BE2C (cell line): Measurements from ENCODE around the gene BBOF1.

Experiments used
- DNase-seq: peaks from one replicate; pipeline ENCODE4 v3.0.0-alpha.2; 2020
- H3K27me3 ChIP-seq: fragments of 250-450 bp; sonication (Bioruptor Pico); 2 replicates; pipeline ENCODE4 v1.5.1; 2020; ENCODE audit warnings: mild to moderate bottlenecking
- H3K36me3 ChIP-seq: fragments of 250-450 bp; sonication (Bioruptor Pico); 2 replicates; pipeline ENCODE4 v1.5.1; 2020; ENCODE audit warnings: mild to moderate bottlenecking
- H3K4me1 ChIP-seq: fragments of 250-450 bp; sonication (Bioruptor Pico); 2 replicates; pipeline ENCODE4 v1.5.1; 2020
- H3K4me3 ChIP-seq: 2 replicates; pipeline ENCODE4 v1.5.1; 2011; ENCODE audit warnings: low read depth, low read length
- H3K9me3 ChIP-seq: fragments of 250-450 bp; sonication (Bioruptor Pico); 2 replicates; pipeline ENCODE4 v1.5.1; 2020
- TF ChIP-seq, protein P1 (sequence below): IDR thresholded peaks from 2 replicates; pipeline ENCODE4 v1.5.1; 2012; ENCODE audit warnings: mild to moderate bottlenecking, low read depth, low read length

BBOF1 gene

DNA sequence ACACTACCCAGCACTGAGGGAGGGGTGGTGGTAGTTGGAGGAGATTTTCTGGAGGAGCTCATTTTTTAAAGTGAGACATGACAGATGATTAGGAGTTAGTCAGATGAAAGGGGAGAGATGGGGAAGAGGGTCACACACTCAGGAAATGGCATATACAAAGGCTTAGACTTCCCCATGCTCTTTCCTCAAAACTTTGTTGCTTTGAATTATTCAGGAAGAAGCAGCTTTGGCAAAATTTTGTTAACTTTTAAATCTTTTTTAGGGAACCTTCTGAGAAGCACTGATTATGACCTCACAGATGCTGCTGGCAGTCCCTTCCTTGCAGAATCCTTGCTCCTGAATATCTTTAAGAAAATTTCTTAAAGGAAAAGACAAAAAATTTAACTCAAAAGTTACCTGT, 45.3 kb downstream of the BBOF1 start:
- no peak for DNase-seq
- Histone ChIP-seq H3K27me3 (no peaks in the 10 kb centered on the region), H3K36me3 (no peaks in the 10 kb centered on the region), H3K9me3 (no peaks in the 10 kb centered on the region), H3K4me3 (no peak overlapping the region), H3K4me1 (no peaks in the 10 kb centered on the region)
- TF ChIP-seq, protein P1, sequence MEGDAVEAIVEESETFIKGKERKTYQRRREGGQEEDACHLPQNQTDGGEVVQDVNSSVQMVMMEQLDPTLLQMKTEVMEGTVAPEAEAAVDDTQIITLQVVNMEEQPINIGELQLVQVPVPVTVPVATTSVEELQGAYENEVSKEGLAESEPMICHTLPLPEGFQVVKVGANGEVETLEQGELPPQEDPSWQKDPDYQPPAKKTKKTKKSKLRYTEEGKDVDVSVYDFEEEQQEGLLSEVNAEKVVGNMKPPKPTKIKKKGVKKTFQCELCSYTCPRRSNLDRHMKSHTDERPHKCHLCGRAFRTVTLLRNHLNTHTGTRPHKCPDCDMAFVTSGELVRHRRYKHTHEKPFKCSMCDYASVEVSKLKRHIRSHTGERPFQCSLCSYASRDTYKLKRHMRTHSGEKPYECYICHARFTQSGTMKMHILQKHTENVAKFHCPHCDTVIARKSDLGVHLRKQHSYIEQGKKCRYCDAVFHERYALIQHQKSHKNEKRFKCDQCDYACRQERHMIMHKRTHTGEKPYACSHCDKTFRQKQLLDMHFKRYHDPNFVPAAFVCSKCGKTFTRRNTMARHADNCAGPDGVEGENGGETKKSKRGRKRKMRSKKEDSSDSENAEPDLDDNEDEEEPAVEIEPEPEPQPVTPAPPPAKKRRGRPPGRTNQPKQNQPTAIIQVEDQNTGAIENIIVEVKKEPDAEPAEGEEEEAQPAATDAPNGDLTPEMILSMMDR, result no peak

DNA sequence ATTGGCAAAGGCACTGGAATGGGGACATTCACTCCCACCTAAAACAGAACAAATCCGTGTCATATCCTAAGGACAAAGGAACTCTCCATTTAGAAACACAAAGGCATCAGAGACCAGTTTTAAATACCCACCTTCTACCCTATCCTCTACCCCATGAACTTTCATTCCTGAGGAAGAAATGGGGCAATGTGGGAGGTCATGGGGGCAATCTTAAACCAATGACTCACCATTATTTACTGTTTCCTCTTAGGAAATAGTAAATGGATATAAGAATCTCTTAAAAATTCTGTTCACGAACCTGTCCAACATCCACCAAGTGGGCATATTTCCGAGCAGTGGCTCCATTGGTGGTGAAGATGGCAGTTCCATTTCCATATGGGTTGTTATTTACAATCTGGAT, 45.7 kb downstream of the BBOF1 start:
- Histone ChIP-seq H3K27me3 (no peaks in the 10 kb centered on the region), H3K9me3 (no peaks in the 10 kb centered on the region), H3K4me1 (no peaks in the 10 kb centered on the region), H3K4me3 (no peak overlapping the region), H3K36me3 (no peaks in the 10 kb centered on the region)
- DNase-seq, result no peak
- TF ChIP-seq, protein P1, result no peak

DNA sequence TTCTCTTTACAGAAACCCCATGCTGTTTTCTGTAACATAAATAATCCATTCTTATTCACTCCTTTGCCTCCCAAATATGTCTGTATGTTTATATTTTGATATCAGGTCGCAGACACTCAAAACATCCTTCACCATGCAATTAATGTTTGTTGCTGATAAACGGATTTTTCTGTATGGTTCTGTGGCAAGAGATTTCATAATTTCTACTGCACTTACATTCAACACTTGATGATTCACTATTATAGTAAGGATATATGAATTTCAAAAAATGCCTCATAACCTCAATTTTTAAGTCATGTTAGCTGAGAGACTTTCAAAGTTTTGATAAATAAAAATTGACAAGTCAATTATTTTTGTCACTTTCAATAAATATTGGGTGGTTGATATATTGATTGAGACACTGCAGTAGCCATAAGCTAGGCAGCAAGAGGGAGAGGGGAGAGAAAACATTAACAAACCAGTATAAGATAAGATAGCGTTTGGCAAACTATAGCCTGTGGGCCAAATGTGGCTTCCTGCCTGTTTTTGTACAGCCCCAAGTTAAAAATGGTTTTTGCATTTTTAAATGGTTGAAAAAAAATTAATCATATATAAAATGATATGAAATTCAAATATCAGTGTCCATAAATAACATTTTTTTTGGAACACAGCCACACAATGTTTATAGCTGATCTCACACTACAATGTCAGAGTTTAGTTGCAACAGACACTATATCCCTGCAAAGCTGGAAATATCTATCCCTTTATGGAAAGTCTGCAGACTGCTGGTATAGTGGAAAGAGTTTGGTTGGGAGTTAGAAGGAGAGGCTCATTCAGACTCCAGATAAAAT, 46.8 kb downstream of the BBOF1 start:
- Histone ChIP-seq H3K27me3 (no peaks in the 10 kb centered on the region), H3K9me3 (no peaks in the 10 kb centered on the region), H3K4me3 (no peak overlapping the region), H3K36me3 (no peaks in the 10 kb centered on the region), H3K4me1 (no peaks in the 10 kb centered on the region)
- DNase-seq, result no peak
- TF ChIP-seq, protein P1, result no peak

DNA sequence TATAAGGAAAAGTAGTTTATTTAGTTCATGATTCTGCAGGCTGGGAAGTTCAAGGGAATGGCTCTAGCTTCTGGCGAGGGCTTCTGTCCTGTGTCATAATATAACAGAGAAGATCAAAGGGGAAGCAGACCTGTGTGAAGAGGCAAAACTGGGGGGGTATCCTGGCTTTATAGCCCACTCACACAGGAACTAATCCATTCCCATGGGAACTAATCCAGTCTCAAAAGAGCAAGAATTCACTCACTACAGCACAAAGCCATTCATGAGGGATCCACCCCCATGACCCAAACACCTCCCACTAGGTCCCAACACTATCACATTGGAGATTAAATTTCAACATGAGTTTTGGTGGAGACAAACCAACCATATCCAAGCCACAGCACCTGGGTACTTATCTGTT, 58.3 kb downstream of the BBOF1 start:
- Histone ChIP-seq H3K36me3 (no peaks in the 10 kb centered on the region), H3K4me1 (no peaks in the 10 kb centered on the region), H3K9me3 (no peaks in the 10 kb centered on the region), H3K27me3 (peaks cover 4% of the 10 kb centered on the region; the same call in 1 of the 2 replicates), H3K4me3 (no peak overlapping the region)
- no peak for DNase-seq
- TF ChIP-seq, protein P1, result no peak

DNA sequence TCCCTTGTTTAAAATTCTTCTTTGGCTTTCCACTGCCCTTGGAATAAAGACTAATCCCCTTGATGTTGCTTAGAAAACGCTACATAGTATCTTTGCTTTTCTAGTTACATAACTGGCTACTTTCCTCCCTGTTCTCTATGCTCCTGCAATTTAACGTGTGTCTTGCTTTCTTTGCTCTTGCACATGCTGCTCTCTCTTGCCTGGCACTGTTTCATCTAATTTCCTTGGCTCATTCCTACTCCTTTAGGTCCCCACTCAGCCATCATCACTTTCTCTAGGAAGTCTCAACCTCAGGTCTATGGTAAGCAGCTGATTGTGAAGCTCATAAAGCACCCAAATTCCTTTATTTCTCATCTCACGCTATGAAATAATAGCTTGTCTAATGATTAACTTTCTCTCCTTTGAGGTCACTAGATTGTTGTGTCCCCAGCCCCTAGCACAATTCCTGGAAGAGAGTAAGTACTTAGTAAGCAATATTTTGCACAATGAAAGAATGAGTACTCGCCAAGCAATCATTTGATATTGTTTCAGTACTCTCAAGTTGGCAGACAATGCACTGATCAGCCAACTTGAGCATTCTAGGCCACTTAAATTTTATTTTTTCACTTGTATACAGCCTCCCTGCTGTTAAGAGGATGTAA, 61.8 kb downstream of the BBOF1 start:
- peaks cover 4% of the 10 kb centered on the region; the same call in 1 of the 2 replicates for H3K27me3 ChIP-seq
- no peaks in the 10 kb centered on the region for H3K9me3 ChIP-seq
- H3K4me1 ChIP-seq, result no peaks in the 10 kb centered on the region
- TF ChIP-seq, protein P1, result no peak
- DNase-seq, result no peak
- no peaks in the 10 kb centered on the region for H3K36me3 ChIP-seq
- H3K4me3 ChIP-seq, result no peak overlapping the region

DNA sequence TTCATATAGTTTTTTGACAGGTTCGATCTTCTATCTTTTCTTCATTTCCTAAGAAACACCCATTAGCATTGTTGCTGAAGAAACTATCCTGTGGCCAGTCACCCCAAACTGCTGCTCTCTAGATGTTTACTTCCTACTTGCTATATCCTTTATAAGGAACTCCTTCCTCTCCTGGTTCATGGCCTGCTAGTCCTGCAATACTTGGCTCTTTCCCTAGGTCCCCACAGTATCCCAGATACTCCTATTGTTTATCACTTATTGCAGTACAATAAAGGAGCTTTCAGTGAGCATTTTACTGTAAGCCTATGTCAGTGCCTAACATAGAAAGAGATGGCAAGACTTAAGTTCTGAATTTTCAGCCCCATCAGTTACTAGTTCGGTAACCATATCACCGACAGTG, 62.3 kb downstream of the BBOF1 start:
- Histone ChIP-seq H3K27me3 (peaks cover 4% of the 10 kb centered on the region; the same call in 1 of the 2 replicates), H3K4me1 (no peaks in the 10 kb centered on the region), H3K36me3 (no peaks in the 10 kb centered on the region), H3K4me3 (no peak overlapping the region), H3K9me3 (no peaks in the 10 kb centered on the region)
- no peak for DNase-seq
- TF ChIP-seq, protein P1, result no peak
